Measurements from ENCODE around the gene DYRK4.

Gene DYRK4

GRCh38 chr12:4630262-4630661, 68.3 kb downstream of the DYRK4 start:
- no peak for DNase-seq

DNA sequence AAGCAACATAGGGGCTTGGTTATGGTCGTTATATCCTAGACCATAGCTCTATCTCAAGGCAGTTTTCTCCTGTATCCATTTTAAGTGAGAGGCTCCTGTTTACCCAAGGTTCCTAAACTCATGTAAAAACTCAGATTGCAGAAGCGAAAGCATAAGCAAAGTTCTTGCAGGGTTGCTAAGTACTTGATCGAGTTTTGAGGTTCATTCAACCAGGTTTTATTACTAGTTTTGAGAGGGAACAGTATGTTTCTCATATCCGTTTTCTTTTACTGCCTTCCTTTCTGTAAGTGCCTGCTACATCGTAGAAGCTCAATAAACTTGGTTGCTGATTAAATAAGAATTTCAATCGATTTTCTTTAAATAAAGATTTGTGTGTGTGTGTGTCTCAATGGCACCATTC, 81.7 kb downstream of the DYRK4 start:
- no peak for DNase-seq

DNA sequence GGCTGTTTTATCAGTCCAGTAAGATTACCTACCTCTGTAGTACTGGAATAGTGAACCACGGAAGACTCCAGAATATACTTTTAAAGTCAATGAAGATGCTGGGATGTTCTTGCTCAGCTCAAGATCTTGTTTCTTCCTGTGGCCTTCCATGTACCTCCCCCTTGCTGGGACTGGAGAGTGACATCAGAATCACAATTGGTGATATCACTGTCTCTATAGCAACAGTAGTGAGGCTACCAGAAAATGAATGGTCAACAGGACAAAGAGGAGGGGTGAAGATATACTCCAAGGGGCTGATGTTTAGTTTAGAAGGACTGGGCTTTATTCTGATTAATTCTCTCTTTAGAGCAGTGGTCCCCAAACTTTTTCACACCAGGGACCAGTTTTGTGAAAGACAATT, 83.0 kb downstream of the DYRK4 start:
- no peak for DNase-seq

DNA sequence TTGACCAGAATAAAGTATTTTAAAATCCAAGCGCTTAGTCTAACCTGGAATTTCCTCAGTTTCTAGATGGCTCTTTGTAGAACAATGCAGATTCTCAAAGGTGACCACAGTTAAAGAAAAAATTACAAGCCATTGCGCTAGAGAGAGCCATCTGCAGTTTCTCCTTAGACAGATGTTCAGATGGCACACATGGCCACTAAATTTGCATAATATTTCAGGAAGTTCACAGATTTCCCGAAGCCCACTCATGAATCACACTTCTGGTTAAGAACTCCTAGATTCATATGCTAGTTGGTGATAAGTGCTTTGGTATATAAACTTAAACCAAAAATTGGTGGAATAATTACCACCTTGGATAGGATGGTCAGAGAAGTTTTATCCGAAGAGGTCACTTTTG, 86.1 kb downstream of the DYRK4 start:
- DNase-seq: no peak

DNA sequence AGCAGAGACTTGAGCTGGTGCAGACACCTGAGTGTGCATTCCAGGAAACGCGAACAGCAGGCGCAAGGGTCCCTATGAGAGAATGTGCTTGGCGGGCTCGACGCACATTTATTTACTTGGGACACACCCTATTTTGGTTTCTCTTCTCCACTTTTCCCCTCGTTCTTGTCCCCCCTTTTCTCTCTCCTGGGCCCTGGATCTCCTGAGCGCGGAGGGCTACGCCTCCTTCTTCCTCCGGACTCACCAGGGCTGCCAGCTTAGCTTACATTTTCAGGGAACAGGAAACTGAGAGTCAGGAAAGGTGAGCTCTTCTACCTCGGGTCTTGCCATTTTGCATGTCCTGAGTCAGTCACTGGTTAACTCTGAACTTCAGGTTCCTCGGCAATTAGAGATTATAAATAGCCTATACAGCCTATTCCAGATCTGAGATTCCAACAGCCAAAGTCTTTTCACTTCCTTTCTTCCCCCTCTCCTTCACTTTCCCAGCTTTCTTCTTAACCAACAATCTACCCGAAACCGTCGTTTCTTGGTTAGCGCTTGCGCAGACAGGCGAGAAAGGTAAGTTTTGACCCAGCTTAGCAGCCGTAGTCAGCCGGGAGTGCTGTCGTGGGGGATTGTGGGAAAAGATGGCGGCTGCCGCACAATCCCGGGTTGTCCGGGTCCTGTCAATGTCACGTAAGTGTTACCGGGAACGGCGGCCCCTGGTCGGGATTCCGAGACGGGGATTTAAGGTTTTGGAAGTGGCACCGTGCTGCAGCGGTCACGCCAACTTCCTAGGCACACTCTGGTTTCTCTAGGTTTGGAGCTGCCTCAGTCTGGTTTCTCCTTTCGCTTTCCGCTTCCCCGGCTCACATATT, 86.7 kb downstream of the DYRK4 start, which contains the start of the genes AKAP3 and NDUFA9:
Gene AKAP3, minus strand, starts transcription at position 551 of the 857 bp plus-strand sequence. CDS start 10,855 bp downstream, outside the sequence.
Gene NDUFA9, plus strand, starts transcription at position 614 of the 857 bp plus-strand sequence. Its CDS starts 13 bp downstream, at position 627.
- peak; percentile 75 to 85 for DNase-seq

GRCh38 chr12:4649358-4649661, 87.3 kb downstream of the DYRK4 start:
- DNase-seq: no peak

DNA sequence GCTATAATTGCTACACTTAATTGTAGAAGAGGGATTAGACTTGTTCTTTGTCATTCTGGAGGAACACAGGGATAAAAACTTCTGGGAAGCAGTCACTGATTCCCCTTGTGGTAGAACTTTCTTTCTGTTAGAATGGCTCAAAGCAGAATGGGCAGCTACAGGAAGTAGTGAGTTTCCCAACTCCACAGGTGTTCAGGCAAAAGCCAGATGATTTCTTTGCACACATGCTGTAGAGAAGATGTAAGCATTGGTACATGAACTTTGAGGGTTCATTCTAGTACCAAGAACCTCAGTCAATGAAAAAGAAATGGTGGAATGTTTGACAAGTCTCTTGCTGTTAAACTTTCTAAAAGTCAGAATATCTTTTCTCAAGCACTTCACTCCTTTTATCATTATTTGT, 91.2 kb downstream of the DYRK4 start:
- DNase-seq: no peak

DNA sequence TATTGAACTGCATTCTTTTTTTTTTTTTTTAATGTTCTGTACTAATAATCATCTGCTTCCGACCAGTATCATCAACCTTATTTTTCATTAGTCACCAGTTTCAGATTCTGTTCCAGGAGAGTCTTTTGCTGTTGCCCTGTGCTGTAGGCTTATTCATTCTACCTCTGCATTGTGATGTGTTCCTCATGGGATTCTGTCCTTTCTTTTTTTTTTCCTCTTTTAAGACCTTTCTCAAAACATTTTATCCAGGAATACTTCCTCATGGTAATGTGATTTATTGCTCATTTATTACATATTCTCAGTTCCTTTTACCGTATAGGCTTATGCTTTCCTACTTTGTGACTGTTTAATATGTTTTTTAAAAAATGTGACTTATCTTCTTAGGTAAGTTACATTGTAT, 91.7 kb downstream of the DYRK4 start:
- DNase-seq: no peak
